IPS-20b (cell line): ENCODE measurements around the gene HPSE2.
A peak's percentile ranks its signal among the peaks of the same experiment; 100 is the strongest.
"Not testable (repeated sequence)": the region's sequence is repeated elsewhere in the genome, so short reads cannot be mapped to it uniquely, and the experiment has no call there.

Experiments
- H3K27ac ChIP-seq: one replicate; pipeline ENCODE4 v1.5.1; 2013; ENCODE audit warnings: low read length
- H3K27me3 ChIP-seq: 2 replicates; pipeline ENCODE4 v1.6.1; 2013; ENCODE audit warnings: mild to moderate bottlenecking, low read length, inconsistent platforms; ENCODE audit not compliant: insufficient read depth
- H3K36me3 ChIP-seq: 2 replicates; pipeline ENCODE4 v1.6.1; 2013; ENCODE audit warnings: low read depth, mild to moderate bottlenecking, inconsistent platforms, low read length, moderate library complexity; ENCODE audit not compliant: insufficient read depth
- H3K4me1 ChIP-seq: 2 replicates; pipeline ENCODE4 v1.6.1; 2013; ENCODE audit warnings: mild to moderate bottlenecking, control low read depth, inconsistent platforms, low read length, moderate library complexity; ENCODE audit not compliant: insufficient read depth
- H3K4me3 ChIP-seq: 2 replicates; pipeline ENCODE4 v1.5.1; 2013; ENCODE audit warnings: mild to moderate bottlenecking, low read length, inconsistent platforms
- H3K9ac ChIP-seq: 2 replicates; pipeline ENCODE4 v1.6.1; 2013; ENCODE audit warnings: low read depth, mild to moderate bottlenecking, inconsistent platforms, low read length, moderate library complexity
- H3K9me3 ChIP-seq: 2 replicates; pipeline ENCODE4 v1.6.1; 2013; ENCODE audit warnings: mild to moderate bottlenecking, low read depth, low read length, inconsistent platforms; ENCODE audit not compliant: insufficient read depth

The HPSE2 gene

GRCh38 chr10:99235658-99236626 is at the start of gene HPSE2:
Gene HPSE2, minus strand, starts transcription at chr10:99235852.
- Histone ChIP-seq H3K9ac (no peak within 1 kb of the TSS), H3K27ac (no peak within 1 kb of the TSS), H3K9me3 (no peaks in the 10 kb centered on the region), H3K4me1 (peaks cover 22% of the 10 kb centered on the region; the same call in 1 of the 2 replicates), H3K36me3 (no peaks in the 10 kb centered on the region), H3K27me3 (peaks cover 79% of the 10 kb centered on the region), H3K4me3 (peak within 1 kb of the TSS; percentile 76)

DNA sequence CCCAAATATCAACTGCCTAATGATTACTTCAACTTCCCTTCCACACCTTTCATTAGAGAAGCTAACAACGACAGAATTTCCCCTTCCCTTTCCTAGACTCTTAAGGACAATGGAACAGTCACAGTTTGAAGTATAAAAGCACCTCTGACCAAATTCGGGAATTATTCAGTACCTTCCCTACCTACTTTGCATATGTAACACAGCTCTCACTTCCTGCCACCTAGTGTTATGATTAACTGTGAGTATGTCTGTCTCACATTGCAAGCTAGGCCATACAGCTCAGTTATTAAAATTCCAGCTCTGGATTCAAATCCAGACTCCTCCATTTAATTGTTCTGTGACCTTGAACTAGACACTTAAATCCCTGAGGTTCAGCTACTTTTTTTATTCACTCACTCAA is 44.8 kb upstream of the HPSE2 start:
- Histone ChIP-seq H3K36me3 (no peaks in the 10 kb centered on the region), H3K4me1 (peaks cover 3% of the 10 kb centered on the region; the same call in 1 of the 2 replicates), H3K27ac (no peak overlapping the region), H3K9ac (no peak overlapping the region), H3K9me3 (peaks cover 9% of the 10 kb centered on the region), H3K4me3 (no peak overlapping the region), H3K27me3 (no peaks in the 10 kb centered on the region)

GRCh38 chr10:99279626-99280111 is 44.0 kb upstream of the HPSE2 start:
- H3K4me1 ChIP-seq: peaks cover 3% of the 10 kb centered on the region; the same call in 1 of the 2 replicates
- no peaks in the 10 kb centered on the region for H3K36me3 ChIP-seq
- no peak overlapping the region for H3K4me3 ChIP-seq
- no peaks in the 10 kb centered on the region for H3K27me3 ChIP-seq
- no peak overlapping the region for H3K9ac ChIP-seq
- peaks cover 9% of the 10 kb centered on the region for H3K9me3 ChIP-seq
- no peak overlapping the region for H3K27ac ChIP-seq

DNA sequence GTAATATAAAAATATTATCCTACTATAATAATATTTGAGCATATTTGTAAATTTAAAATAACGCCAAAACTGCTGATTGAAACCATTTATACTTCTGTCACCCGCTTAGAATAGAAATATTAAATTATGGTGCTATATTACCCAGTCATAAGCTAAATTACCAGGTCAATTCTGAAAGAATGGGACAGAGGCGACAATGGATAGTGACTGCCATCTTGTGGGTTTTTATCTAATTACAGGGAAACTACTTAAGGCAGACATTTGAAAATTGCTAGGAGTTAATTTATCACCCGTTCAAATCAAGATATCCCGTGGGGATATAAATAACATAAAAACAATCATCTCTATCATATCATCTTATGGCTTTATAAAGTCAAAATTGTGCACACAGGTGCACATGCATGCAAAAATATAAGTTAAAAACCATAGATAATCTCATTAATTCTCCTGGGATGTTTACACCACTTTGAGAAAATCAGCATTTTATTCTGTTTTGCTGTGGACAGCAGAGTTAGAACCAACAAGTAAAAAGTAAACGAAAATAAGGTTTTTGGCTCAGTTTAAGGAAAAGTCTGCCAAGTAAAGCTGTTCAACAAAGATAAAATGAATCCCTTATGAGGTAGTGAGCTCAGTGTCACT is 41.3 kb upstream of the HPSE2 start:
- Histone ChIP-seq H3K36me3 (no peaks in the 10 kb centered on the region), H3K4me1 (peaks cover 3% of the 10 kb centered on the region; the same call in 1 of the 2 replicates), H3K9me3 (no peaks in the 10 kb centered on the region; the same call in 1 of the 2 replicates), H3K4me3 (no peak overlapping the region), H3K9ac (no peak overlapping the region), H3K27me3 (no peaks in the 10 kb centered on the region), H3K27ac (no peak overlapping the region)

- no peak overlapping the region for H3K9ac ChIP-seq
- no peak overlapping the region for H3K4me3 ChIP-seq
- peaks cover 8% of the 10 kb centered on the region; the same call in 1 of the 2 replicates for H3K9me3 ChIP-seq
- H3K4me1 ChIP-seq: no peaks in the 10 kb centered on the region
- H3K27me3 ChIP-seq: no peaks in the 10 kb centered on the region
- H3K36me3 ChIP-seq: no peaks in the 10 kb centered on the region
- H3K27ac ChIP-seq: no peak overlapping the region
These were observed 30.7 kb upstream of the HPSE2 start for GRCh38 chr10:99266383-99266782.

GRCh38 chr10:99248824-99249223 is 13.2 kb upstream of the HPSE2 start:
- no peak overlapping the region for H3K9ac ChIP-seq
- H3K36me3 ChIP-seq: no peaks in the 10 kb centered on the region
- H3K4me1 ChIP-seq: no peaks in the 10 kb centered on the region
- H3K4me3 ChIP-seq: no peak overlapping the region
- H3K27ac ChIP-seq: no peak overlapping the region
- H3K9me3 ChIP-seq: peaks cover 21% of the 10 kb centered on the region
- no peaks in the 10 kb centered on the region for H3K27me3 ChIP-seq

DNA sequence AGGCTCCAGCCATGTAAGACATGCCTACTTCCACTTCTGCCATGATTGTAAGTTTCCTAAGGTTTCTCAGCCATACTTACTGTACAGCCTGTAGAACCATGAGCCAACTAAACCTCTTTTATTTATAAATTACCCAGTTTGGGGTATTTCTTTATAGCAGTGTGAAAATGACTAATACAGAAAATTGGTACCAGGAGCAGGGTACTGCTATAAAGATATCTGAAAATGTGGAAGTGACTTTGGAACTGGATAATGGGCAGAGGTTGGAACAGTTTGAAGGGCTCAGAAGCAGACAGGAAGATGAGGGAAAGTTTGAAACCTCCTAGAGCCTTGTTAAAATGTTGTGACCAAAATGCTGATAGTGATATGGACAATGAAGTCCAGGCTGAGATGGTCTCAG is 12.2 kb upstream of the HPSE2 start:
- H3K4me3 ChIP-seq, H3K36me3 ChIP-seq, H3K4me1 ChIP-seq, H3K27me3 ChIP-seq, H3K9ac ChIP-seq, H3K27ac ChIP-seq: not testable (repeated sequence)
- H3K9me3 ChIP-seq: peaks cover 21% of the 10 kb centered on the region

- Histone ChIP-seq H3K9me3 (no peaks in the 10 kb centered on the region), H3K4me1 (peaks cover 22% of the 10 kb centered on the region; the same call in 1 of the 2 replicates), H3K27me3 (peaks cover 71% of the 10 kb centered on the region), H3K4me3 (peak overlapping the region; percentile 76), H3K9ac (no peak overlapping the region), H3K36me3 (no peaks in the 10 kb centered on the region), H3K27ac (no peak overlapping the region)
These were observed 1.1 kb upstream of the HPSE2 start for GRCh38 chr10:99236627-99237309.

DNA sequence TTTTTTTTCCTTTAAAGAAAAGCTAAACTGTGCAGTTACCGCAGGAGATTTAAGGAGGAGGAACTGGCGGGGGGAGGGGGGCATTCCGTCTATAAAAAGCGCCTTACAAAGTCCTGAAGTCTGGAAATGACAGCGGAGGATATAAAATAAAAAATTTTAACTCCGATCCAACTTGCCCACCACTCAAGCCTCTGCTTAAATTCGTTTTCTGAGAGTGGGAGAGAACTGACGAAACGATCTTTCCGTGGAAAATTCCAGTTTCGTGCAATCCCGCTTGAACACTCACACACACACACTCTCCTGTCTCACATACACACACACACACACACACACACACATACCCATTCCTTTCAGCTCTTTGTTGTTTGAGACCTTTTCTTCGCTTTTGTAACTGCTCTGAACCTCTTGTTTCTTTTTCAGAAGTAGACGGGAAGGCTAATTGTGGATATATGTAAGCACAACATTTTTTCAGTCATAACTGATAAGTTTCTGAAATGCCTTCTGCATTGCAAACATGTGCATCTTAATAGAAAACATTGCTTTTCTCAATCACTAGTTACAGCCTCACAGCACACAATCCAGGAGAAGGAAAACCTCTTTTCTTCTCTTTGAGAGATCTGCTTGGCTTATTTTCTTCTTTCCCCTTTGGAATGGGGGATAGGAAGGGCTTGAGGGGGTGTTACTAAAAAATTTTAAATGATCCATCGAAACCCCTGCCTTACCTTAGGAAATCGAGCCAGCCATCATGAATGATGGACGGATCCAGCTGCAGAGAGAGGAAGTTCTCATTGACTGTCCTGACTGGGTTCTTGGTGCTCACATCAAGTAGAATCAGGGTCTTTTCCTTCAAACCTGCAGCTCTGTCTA is 628 bp downstream of the HPSE2 start:
- H3K36me3 ChIP-seq: no peaks in the 10 kb centered on the region
- H3K27me3 ChIP-seq: peaks cover 89% of the 10 kb centered on the region
- H3K9ac ChIP-seq: no peak overlapping the region
- peak overlapping the region; percentile 76 for H3K4me3 ChIP-seq
- H3K27ac ChIP-seq: no peak overlapping the region
- H3K4me1 ChIP-seq: peaks cover 22% of the 10 kb centered on the region; the same call in 1 of the 2 replicates
- H3K9me3 ChIP-seq: no peaks in the 10 kb centered on the region

- H3K27me3 ChIP-seq: peaks cover 97% of the 10 kb centered on the region
- peaks cover 22% of the 10 kb centered on the region; the same call in 1 of the 2 replicates for H3K4me1 ChIP-seq
- H3K4me3 ChIP-seq: peak overlapping the region; percentile 64
- H3K9me3 ChIP-seq: no peaks in the 10 kb centered on the region
- H3K27ac ChIP-seq: no peak overlapping the region
- no peaks in the 10 kb centered on the region for H3K36me3 ChIP-seq
- peak overlapping the region; percentile 10; the same call in 1 of the 2 replicates for H3K9ac ChIP-seq
These were observed 1.4 kb downstream of the HPSE2 start for GRCh38 chr10:99234041-99234790.
